Left lobe of liver (tissue), 2 donors: ENCODE results near the gene TFPI2. TPM values are rescaled to one million over a fixed set of nuclear protein-coding genes. Genes with fewer than 3 reads are reported as not detected.
A peak's percentile ranks its signal among the peaks of the same experiment; 100 is the strongest.
"Not testable (repeated sequence)": the region's sequence is repeated elsewhere in the genome, so short reads cannot be mapped to it uniquely, and the experiment has no call there.

Source experiments
- ATAC-seq: fragments of 200-7000 bp; cut with Tn5 transposase; one replicate; pipeline ENCODE4 v1.9.1; 2020; ENCODE audit warnings: mild to moderate bottlenecking, moderate library complexity
- DNase-seq: peaks from one replicate; pipeline ENCODE4 v3.0.0-alpha.2; 2020; ENCODE audit warnings: low spot score
- total RNA-seq: library from RNA; stranded (reverse); gene quantifications from one replicate; pipeline ENCODE4 v1.2.1, GENCODE V29; 2021
- donor health status: DM: no; HTN: no; CAD: no; lungs with moderate emphysema.
- donor health status: DM: no; HTN: yes; CAD: no.

The TFPI2 gene
- total RNA-seq: 0.96 TPM

GRCh38 chr7:93890464-93891068 lies at the start of gene TFPI2:
TSS of gene TFPI2 (minus strand) at chr7:93890753. CDS start at chr7:93890678, 75 bp downstream.
- no peak for DNase-seq
- peak; percentile 38 for ATAC-seq

GRCh38 chr7:93938293-93938692 lies 47.7 kb upstream of the TFPI2 start:
- ATAC-seq: no peak

GRCh38 chr7:93937818-93938217 lies 47.3 kb upstream of the TFPI2 start:
- DNase-seq (no peak), ATAC-seq (no peak)

More at GRCh38 chr7:93938293-93938692, 47.7 kb upstream of the TFPI2 start:
- DNase-seq: no peak

- ATAC-seq (no peak), DNase-seq (no peak)
Observed at GRCh38 chr7:93935102-93935501, 44.5 kb upstream of the TFPI2 start.

GRCh38 chr7:93933156-93933555 lies 42.6 kb upstream of the TFPI2 start:
- DNase-seq (no peak), ATAC-seq (no peak)

- ATAC-seq (no peak), DNase-seq (no peak)
Observed at GRCh38 chr7:93931655-93932054, 41.1 kb upstream of the TFPI2 start.

GRCh38 chr7:93927585-93927984 lies 37.0 kb upstream of the TFPI2 start:
- ATAC-seq (no peak), DNase-seq (no peak)

GRCh38 chr7:93926800-93927199 lies 36.2 kb upstream of the TFPI2 start:
- ATAC-seq (no peak), DNase-seq (no peak)

- no peak for ATAC-seq
- no peak for DNase-seq
Observed at GRCh38 chr7:93923942-93924341, 33.4 kb upstream of the TFPI2 start.

GRCh38 chr7:93923296-93923695 lies 32.7 kb upstream of the TFPI2 start:
- no peak for DNase-seq
- no peak for ATAC-seq

- DNase-seq: peak; percentile 54
- ATAC-seq: peak; percentile 82
Observed at GRCh38 chr7:93921607-93922566, 31.3 kb upstream of the TFPI2 start, which contains the start of gene GNG11. TSS of gene GNG11 (plus strand) at chr7:93921735. CDS start at chr7:93922138, 403 bp downstream.

- no peak for ATAC-seq
- no peak for DNase-seq
Observed at GRCh38 chr7:93921186-93921585, 30.6 kb upstream of the TFPI2 start.

- ATAC-seq: no peak
- no peak for DNase-seq
Observed at GRCh38 chr7:93920496-93921182, 30.1 kb upstream of the TFPI2 start.

- not testable (repeated sequence) for DNase-seq, ATAC-seq
Observed at GRCh38 chr7:93916315-93916714, 25.8 kb upstream of the TFPI2 start.

GRCh38 chr7:93915888-93916287 lies 25.3 kb upstream of the TFPI2 start:
- ATAC-seq, DNase-seq: not testable (repeated sequence)

GRCh38 chr7:93915206-93915842 lies 24.8 kb upstream of the TFPI2 start:
- ATAC-seq, DNase-seq: not testable (repeated sequence)

GRCh38 chr7:93914581-93915066 lies 24.1 kb upstream of the TFPI2 start:
- ATAC-seq: no peak

GRCh38 chr7:93913197-93913596 lies 22.6 kb upstream of the TFPI2 start:
- ATAC-seq (no peak), DNase-seq (no peak)

More at GRCh38 chr7:93914581-93915066, 24.1 kb upstream of the TFPI2 start:
- no peak for DNase-seq

GRCh38 chr7:93911661-93912060 lies 21.1 kb upstream of the TFPI2 start:
- ATAC-seq, DNase-seq: not testable (repeated sequence)

GRCh38 chr7:93911242-93911641 lies 20.7 kb upstream of the TFPI2 start:
- DNase-seq, ATAC-seq: not testable (repeated sequence)
